ENCODE measurements around the gene SIMC1. TPM values are rescaled to one million over a fixed set of nuclear protein-coding genes. Genes with fewer than 3 reads are reported as not detected.
"Not testable (repeated sequence)": the region's sequence is repeated elsewhere in the genome, so short reads cannot be mapped to it uniquely, and the experiment has no call there.

The SIMC1 gene
- total RNA-seq, 1 experiment from 2014 or later = 6.5 TPM

- CTCF ChIA-PET = not testable (repeated sequence)
These were observed 20.5 kb upstream of the SIMC1 start for GRCh38 chr5:176217764-176218163.

GRCh38 chr5:176222006-176222405 lies 16.2 kb upstream of the SIMC1 start:
- H2AFZ ChIP-seq; H3K36me3 ChIP-seq (ENCODE audit: low read depth); POLR2A ChIA-PET (ENCODE audit: unreplicated experiment); CTCF ChIA-PET; H3K27ac ChIP-seq; intact Hi-C loops (cut with micrococcal nuclease; ENCODE audit: unreplicated experiment); H3K4me1 ChIP-seq (replicated peaks; ENCODE audit: insufficient read depth); H3K27me3 ChIP-seq (ENCODE audit: insufficient read depth, low read depth); H3K79me2 ChIP-seq (ENCODE audit: low read depth); H4K20me1 ChIP-seq (ENCODE audit: insufficient read depth); DNase-seq; H3K4me3 ChIP-seq; H3K9me2 ChIP-seq (ENCODE audit: insufficient read depth); H3K4me2 ChIP-seq; H3F3A ChIP-seq (ENCODE audit: insufficient read depth, low read depth); H3K9me3 ChIP-seq (ENCODE audit: insufficient read depth, low read depth); BruUV-seq (replicated peaks): not testable (repeated sequence)

More at GRCh38 chr5:176217764-176218163, 20.5 kb upstream of the SIMC1 start:
- H3F3A ChIP-seq (ENCODE audit: insufficient read depth, low read depth); H3K79me2 ChIP-seq (ENCODE audit: low read depth); BruUV-seq (replicated peaks); intact Hi-C loops (cut with micrococcal nuclease; ENCODE audit: unreplicated experiment); H3K36me3 ChIP-seq (ENCODE audit: low read depth); H3K27ac ChIP-seq; DNase-seq; POLR2A ChIA-PET (ENCODE audit: unreplicated experiment); H3K27me3 ChIP-seq (ENCODE audit: insufficient read depth, low read depth); H3K4me2 ChIP-seq; H3K9me2 ChIP-seq (ENCODE audit: insufficient read depth); H2AFZ ChIP-seq; H3K4me1 ChIP-seq (replicated peaks; ENCODE audit: insufficient read depth); H3K4me3 ChIP-seq; H3K9me3 ChIP-seq (ENCODE audit: insufficient read depth, low read depth); H4K20me1 ChIP-seq (ENCODE audit: insufficient read depth): not testable (repeated sequence)

DNA sequence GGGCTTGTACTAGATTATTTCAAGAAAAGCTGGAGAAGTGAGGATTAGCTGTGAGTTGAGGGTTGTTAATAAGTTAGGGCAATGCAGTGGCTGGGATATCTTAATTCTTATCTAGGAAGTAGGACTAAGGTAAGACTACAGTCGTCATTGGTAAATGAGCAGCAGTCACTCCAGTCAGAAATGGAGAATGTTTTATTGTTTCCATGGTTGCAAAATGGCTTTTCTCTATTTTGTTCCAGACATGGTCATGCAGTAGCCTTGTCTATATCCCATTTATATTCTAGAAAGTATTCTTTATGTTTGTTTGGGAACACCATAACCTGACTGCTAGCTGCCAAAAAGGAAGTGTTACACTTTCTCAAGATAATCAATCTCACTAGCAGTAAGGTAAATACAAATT lies 9.9 kb upstream of the SIMC1 start:
- CTCF ChIA-PET; H3K4me3 ChIP-seq; H3K9me3 ChIP-seq (ENCODE audit: insufficient read depth, low read depth); intact Hi-C loops (cut with micrococcal nuclease; ENCODE audit: unreplicated experiment); H3K36me3 ChIP-seq (ENCODE audit: low read depth); H3F3A ChIP-seq (ENCODE audit: insufficient read depth, low read depth); H3K4me2 ChIP-seq; H3K4me1 ChIP-seq (replicated peaks; ENCODE audit: insufficient read depth); H4K20me1 ChIP-seq (ENCODE audit: insufficient read depth); DNase-seq; BruUV-seq (replicated peaks); H3K9me2 ChIP-seq (ENCODE audit: insufficient read depth); H3K27me3 ChIP-seq (ENCODE audit: insufficient read depth, low read depth); H3K27ac ChIP-seq; H2AFZ ChIP-seq; POLR2A ChIA-PET (ENCODE audit: unreplicated experiment); H3K79me2 ChIP-seq (ENCODE audit: low read depth): not testable (repeated sequence)

- H3K36me3 ChIP-seq (ENCODE audit: low read depth); DNase-seq; H3K9me3 ChIP-seq (ENCODE audit: insufficient read depth, low read depth); POLR2A ChIA-PET (ENCODE audit: unreplicated experiment); CTCF ChIA-PET; H3K27me3 ChIP-seq (ENCODE audit: insufficient read depth, low read depth); H3K27ac ChIP-seq; H3F3A ChIP-seq (ENCODE audit: insufficient read depth, low read depth); H3K4me3 ChIP-seq; BruUV-seq (replicated peaks); H3K4me1 ChIP-seq (replicated peaks; ENCODE audit: insufficient read depth); H3K4me2 ChIP-seq; H2AFZ ChIP-seq; H3K9me2 ChIP-seq (ENCODE audit: insufficient read depth); intact Hi-C loops (cut with micrococcal nuclease; ENCODE audit: unreplicated experiment); H3K79me2 ChIP-seq (ENCODE audit: low read depth); H4K20me1 ChIP-seq (ENCODE audit: insufficient read depth): not testable (repeated sequence)
These were observed 5.0 kb upstream of the SIMC1 start for GRCh38 chr5:176233253-176233652.

GRCh38 chr5:176235155-176235554 lies 3.1 kb upstream of the SIMC1 start:
- H3K27me3 ChIP-seq (ENCODE audit: insufficient read depth, low read depth); H4K20me1 ChIP-seq (ENCODE audit: insufficient read depth); H3K79me2 ChIP-seq (ENCODE audit: low read depth); H3K9me2 ChIP-seq (ENCODE audit: insufficient read depth); H3K4me1 ChIP-seq (replicated peaks; ENCODE audit: insufficient read depth); H3K27ac ChIP-seq; BruUV-seq (replicated peaks); POLR2A ChIA-PET (ENCODE audit: unreplicated experiment); H3K4me3 ChIP-seq; H2AFZ ChIP-seq; H3K9me3 ChIP-seq (ENCODE audit: insufficient read depth, low read depth); H3F3A ChIP-seq (ENCODE audit: insufficient read depth, low read depth); H3K4me2 ChIP-seq; H3K36me3 ChIP-seq (ENCODE audit: low read depth); intact Hi-C loops (cut with micrococcal nuclease; ENCODE audit: unreplicated experiment): not testable (repeated sequence)
- CTCF ChIA-PET = interaction anchor here (0.7 kb wide), 1 partner anchor 239 kb away, joined by 3 read pairs; no protein-coding TSS in a partner anchor
- peak; percentile 70 for TF ChIP-seq CTCF (conservative IDR thresholded peaks at IDR 0.05)
- DNase-seq = peak in 1 of 2 experiments; percentile 34

- POLR2A ChIA-PET (ENCODE audit: unreplicated experiment); DNase-seq; H3K27ac ChIP-seq; H3K4me1 ChIP-seq (replicated peaks; ENCODE audit: insufficient read depth); H3K27me3 ChIP-seq (ENCODE audit: insufficient read depth, low read depth); H3K4me2 ChIP-seq; CTCF ChIA-PET; H2AFZ ChIP-seq; H3F3A ChIP-seq (ENCODE audit: insufficient read depth, low read depth); H3K9me2 ChIP-seq (ENCODE audit: insufficient read depth); intact Hi-C loops (cut with micrococcal nuclease; ENCODE audit: unreplicated experiment); H4K20me1 ChIP-seq (ENCODE audit: insufficient read depth); H3K79me2 ChIP-seq (ENCODE audit: low read depth); H3K36me3 ChIP-seq (ENCODE audit: low read depth); H3K9me3 ChIP-seq (ENCODE audit: insufficient read depth, low read depth); BruUV-seq (replicated peaks): not testable (repeated sequence)
- peak overlapping the region; percentile 44; the same call in 1 of the 2 replicates for H3K4me3 ChIP-seq
These were observed 540 bp downstream of the SIMC1 start for GRCh38 chr5:176238645-176239283.

DNA sequence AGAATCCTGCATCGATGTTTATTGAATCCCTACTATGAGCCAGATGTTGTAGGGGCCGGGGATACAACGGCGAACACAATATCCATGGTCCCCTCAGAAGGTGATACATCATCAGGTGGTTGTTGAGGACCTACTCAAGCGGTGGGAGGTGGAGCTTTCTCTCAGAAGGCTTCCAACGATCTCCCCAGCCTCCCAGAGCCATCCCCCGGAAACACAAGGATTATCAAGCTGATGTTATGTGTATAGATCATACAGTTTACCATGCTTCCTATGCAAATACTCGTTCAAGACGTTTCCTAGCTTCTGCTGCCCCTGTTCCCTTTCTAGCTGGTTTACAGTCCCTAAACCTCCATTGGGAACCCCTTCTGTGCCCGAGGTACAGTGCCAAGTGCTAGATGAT lies 1.1 kb downstream of the SIMC1 start:
- POLR2A ChIA-PET (ENCODE audit: unreplicated experiment); BruUV-seq (replicated peaks); H3F3A ChIP-seq (ENCODE audit: insufficient read depth, low read depth); H3K4me1 ChIP-seq (replicated peaks; ENCODE audit: insufficient read depth); H4K20me1 ChIP-seq (ENCODE audit: insufficient read depth); DNase-seq; H3K4me2 ChIP-seq; CTCF ChIA-PET; H3K79me2 ChIP-seq (ENCODE audit: low read depth); H3K9me2 ChIP-seq (ENCODE audit: insufficient read depth); H3K9me3 ChIP-seq (ENCODE audit: insufficient read depth, low read depth); H3K4me3 ChIP-seq; H2AFZ ChIP-seq; H3K27ac ChIP-seq; H3K36me3 ChIP-seq (ENCODE audit: low read depth); H3K27me3 ChIP-seq (ENCODE audit: insufficient read depth, low read depth); intact Hi-C loops (cut with micrococcal nuclease; ENCODE audit: unreplicated experiment): not testable (repeated sequence)

Measured in PC-9 (cell line).